ENCODE data around the gene MAML2. TPM values are rescaled to one million over a fixed set of nuclear protein-coding genes. Genes with fewer than 3 reads are reported as not detected.

The MAML2 gene
- total and polyA plus RNA-seq, 2 of the 13 experiments (the other 11 are each of a cell fraction or from before 2014, with no cell fraction given) = 2.3 to 25.9 TPM

DNA sequence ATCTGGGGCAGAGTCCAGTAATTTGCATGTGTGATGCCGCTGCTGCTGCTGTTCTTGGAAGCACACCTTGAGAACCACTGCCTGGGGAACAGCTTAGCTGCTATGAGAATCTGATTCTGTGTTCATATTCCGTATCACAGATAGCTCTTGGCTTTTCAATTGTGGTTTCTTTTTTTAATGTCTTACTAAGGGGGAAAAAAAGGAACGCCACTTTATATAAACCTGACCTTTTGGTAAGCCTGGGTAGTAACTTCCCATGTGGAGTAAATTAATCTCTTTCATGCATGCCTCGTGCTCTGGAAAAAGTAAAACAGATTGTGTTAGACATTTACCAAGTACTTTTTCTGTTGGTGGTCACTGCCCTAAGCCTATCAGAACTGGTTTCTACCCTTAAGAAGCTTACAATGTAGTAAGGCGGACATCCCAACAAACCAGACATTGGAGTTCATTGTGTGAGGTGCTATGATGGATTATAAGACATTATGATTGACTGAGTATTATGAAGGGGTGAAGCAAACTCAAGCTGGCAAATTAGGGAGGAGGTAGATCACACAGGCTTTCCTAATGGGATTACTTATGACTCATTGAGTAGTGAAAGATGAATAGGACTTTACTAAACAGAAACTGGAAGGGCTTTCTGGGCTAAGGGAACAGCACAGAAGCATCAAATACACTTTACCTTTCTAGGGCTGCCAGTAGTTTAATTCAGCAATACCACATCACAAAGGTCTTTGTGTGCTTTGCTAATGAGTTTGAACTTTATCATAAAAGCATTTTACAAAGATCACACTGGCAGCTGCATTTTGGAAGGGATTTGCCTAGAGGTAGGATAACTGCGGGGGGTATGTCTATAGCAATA is 64.7 kb downstream of the MAML2 start:
- 98% methylated on average over 6 of the region's 6 CpGs for WGBS (ENCODE audit: low lambda C conversion rate)
- Histone ChIP-seq H3K9me3 (ENCODE audit: low read length) (no peaks in the 10 kb centered on the region), H3K27me3 (ENCODE audit: control insufficient read depth in 1 of 2, insufficient read depth in 2 of 2, low read length in 2 of 2) (no peaks in the 10 kb centered on the region), H3K27ac (ENCODE audit: extremely low read length, insufficient read depth, low read length) (no peak overlapping the region), H3K4me1 (ENCODE audit: insufficient read depth, low read length) (0 out of 2 replicates have a peak, but pooled peaks cover 13% of the 10 kb centered on the region), H3K36me3 (replicated peaks in 1 of 2; ENCODE audit: control insufficient read depth in 1 of 2, insufficient read depth in 2 of 2, low read length in 2 of 2) (peaks cover 4 to 8% of the 10 kb centered on the region in 2 experiments; a peak in 2 of 5 replicates), H3K9ac (ENCODE audit: insufficient read depth, low read depth, low read length) (no peak overlapping the region), H3K4me3 (replicated peaks in 1 of 3; ENCODE audit: insufficient read depth in 1 of 3, low read depth in 2 of 3, low read length in 3 of 3) (no peak overlapping the region), H3K79me2 (ENCODE audit: insufficient read depth, low read length) (peaks cover 14% of the 10 kb centered on the region), H3K4me2 (ENCODE audit: low read depth, low read length) (no peak overlapping the region), H4K20me1 (ENCODE audit: insufficient read depth, low read length) (no peaks in the 10 kb centered on the region; the same call in 1 of the 2 replicates), H2AFZ (ENCODE audit: low read length) (no peak overlapping the region)
- ATAC-seq = no peak
- TF ChIP-seq AGO2 (optimal IDR thresholded peaks at IDR 0.05; ENCODE audit: low read depth, low read length) (no peak), BRCA1 (CRISPR knock-in tag; IDR thresholded peaks at IDR 0.05) (no peak), ZNF451 (CRISPR knock-in tag; IDR thresholded peaks at IDR 0.05) (no peak), GLI4 (CRISPR knock-in tag; IDR thresholded peaks at IDR 0.05; ENCODE audit: borderline replicate concordance) (no peak), ARNT2 (CRISPR knock-in tag; IDR thresholded peaks at IDR 0.05; ENCODE audit: low read depth) (no peak), NFKBIZ (CRISPR knock-in tag; IDR thresholded peaks at IDR 0.05) (no peak), ZNF619 (CRISPR knock-in tag; IDR thresholded peaks at IDR 0.05) (no peak)
- ChIA-PET CTCF (ENCODE audit: low intra/inter-chr PET ratio, low total read pairs) (no interaction called here), POLR2A (no interaction called here)
- in situ Hi-C loops (cut with HindIII; ENCODE audit: extremely low pct_ligation_motif_present, low pct_unique_long_range_greater_than_20kb) = no loop called here
- intact Hi-C loops (cut with micrococcal nuclease; ENCODE audit: unreplicated experiment) = no loop called here
- BruUV-seq (replicated peaks) = no TSS peak
- FAIRE-seq = no peak
- DNase-seq (ENCODE audit: low spot score) = no peak

DNA sequence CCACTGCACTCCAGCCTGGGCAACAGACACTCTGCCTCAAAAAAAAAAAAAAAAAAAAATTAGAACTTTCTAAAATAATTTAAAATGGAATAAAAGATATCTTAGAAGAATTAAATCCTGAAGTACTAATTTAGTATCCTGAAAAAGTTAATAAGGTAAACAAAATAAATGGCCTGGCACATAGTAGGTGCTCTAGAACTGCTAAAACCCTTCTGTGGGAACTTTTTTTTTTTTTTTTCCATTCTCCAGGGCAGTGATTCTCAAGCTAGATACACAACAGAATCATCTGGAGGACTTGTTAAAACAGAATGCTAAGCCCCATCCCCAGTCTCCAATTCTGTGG is 65.3 kb downstream of the MAML2 start:
- H2AFZ ChIP-seq (ENCODE audit: low read length) = no peak overlapping the region
- H3K36me3 ChIP-seq (replicated peaks in 1 of 2; ENCODE audit: control insufficient read depth in 1 of 2, insufficient read depth in 2 of 2, low read length in 2 of 2) = peaks cover 4 to 8% of the 10 kb centered on the region in 2 experiments; a peak in 2 of 5 replicates
- ChIA-PET CTCF (ENCODE audit: low intra/inter-chr PET ratio, low total read pairs) (no interaction called here), POLR2A (no interaction called here)
- no peak overlapping the region for H3K4me3 ChIP-seq (replicated peaks in 1 of 3; ENCODE audit: insufficient read depth in 1 of 3, low read depth in 2 of 3, low read length in 3 of 3)
- TF ChIP-seq FOXM1 (CRISPR knock-in tag; IDR thresholded peaks at IDR 0.05) = no peak
- TF ChIP-seq ZNF552 (CRISPR knock-in tag; IDR thresholded peaks at IDR 0.05; ENCODE audit: borderline replicate concordance) = no peak
- TF ChIP-seq PRPF4 (IDR thresholded peaks at IDR 0.05; ENCODE audit: low read depth, low read length, poor library complexity, severe bottlenecking) = no peak
- no peak for TF ChIP-seq HCFC1 (IDR thresholded peaks at IDR 0.05; ENCODE audit: low read depth, low read length)
- peak; percentile 79 for TF ChIP-seq ZKSCAN1 (IDR thresholded peaks at IDR 0.05; ENCODE audit: low read length)
- in situ Hi-C loops (cut with HindIII; ENCODE audit: extremely low pct_ligation_motif_present, low pct_unique_long_range_greater_than_20kb) (no loop called here), intact Hi-C loops (cut with micrococcal nuclease; ENCODE audit: unreplicated experiment) (no loop called here)
- H3K4me2 ChIP-seq (ENCODE audit: low read depth, low read length) = no peak overlapping the region
- H3K27ac ChIP-seq (ENCODE audit: extremely low read length, insufficient read depth, low read length) = no peak overlapping the region
- H3K9ac ChIP-seq (ENCODE audit: insufficient read depth, low read depth, low read length) = no peak overlapping the region
- FAIRE-seq (no peak), DNase-seq (ENCODE audit: low spot score) (no peak), ATAC-seq (no peak)
- 0 out of 2 replicates have a peak, but pooled peaks cover 13% of the 10 kb centered on the region for H3K4me1 ChIP-seq (ENCODE audit: insufficient read depth, low read length)
- H4K20me1 ChIP-seq (ENCODE audit: insufficient read depth, low read length) = no peaks in the 10 kb centered on the region; the same call in 1 of the 2 replicates
- no TSS peak for BruUV-seq (replicated peaks)
- peaks cover 14% of the 10 kb centered on the region for H3K79me2 ChIP-seq (ENCODE audit: insufficient read depth, low read length)
- no peaks in the 10 kb centered on the region for H3K9me3 ChIP-seq (ENCODE audit: low read length)
- H3K27me3 ChIP-seq (ENCODE audit: control insufficient read depth in 1 of 2, insufficient read depth in 2 of 2, low read length in 2 of 2) = no peaks in the 10 kb centered on the region
